WTC11 (cell line): ENCODE results near the gene ZDHHC14. TPM values are rescaled to one million over a fixed set of nuclear protein-coding genes. Genes with fewer than 3 reads are reported as not detected.

ENCODE experiments used
- ATAC-seq: fragments of 200-7000 bp; cut with Tn5 transposase; 2 replicates; pipeline ENCODE4 v1.10.0; 2021; ENCODE audit warnings: mild to moderate bottlenecking, moderate library complexity
- CTCF ChIA-PET: fragments of 300-600 bp; sonication (Branson Sonifier 250); formaldehyde crosslinking; loops from one replicate; lab custom pipeline; 2021; ENCODE audit warnings: antibody characterized with exemption; lab: Charles Lee
- POLR2A ChIA-PET: fragments of 350-600 bp; sonication (Branson Sonifier 250); formaldehyde crosslinking; loops from one replicate; lab custom pipeline; 2021; ENCODE audit warnings: antibody characterized with exemption; lab: Charles Lee
- DNase-seq: peaks from one replicate; pipeline ENCODE4 v3.0.0; 2021; ENCODE audit warnings: low spot score
- H3K27ac Mint-ChIP-seq: 2 replicates; pipeline ENCODE4 v1.8.0; 2021; ENCODE audit warnings: mixed read lengths
- H3K27me3 Mint-ChIP-seq: 2 replicates; pipeline ENCODE4 v1.8.0; 2021; ENCODE audit warnings: low read depth, mild to moderate bottlenecking, moderate library complexity, mixed read lengths
- H3K36me3 Mint-ChIP-seq: 2 replicates; pipeline ENCODE4 v1.8.0; 2021; ENCODE audit warnings: mixed read lengths
- H3K4me1 Mint-ChIP-seq: 2 replicates; pipeline ENCODE4 v1.8.0; 2022; ENCODE audit warnings: mixed read lengths
- H3K4me3 Mint-ChIP-seq: 2 replicates; pipeline ENCODE4 v1.8.0; 2021; ENCODE audit warnings: mild to moderate bottlenecking, moderate library complexity, mixed read lengths
- H3K9me3 Mint-ChIP-seq: 2 replicates; pipeline ENCODE4 v1.8.0; 2021; ENCODE audit warnings: mixed read lengths
- CREB1 ChIP-seq: sonication (generic); formaldehyde crosslinking; IDR thresholded peaks from 2 replicates; pipeline ENCODE4 v1.8.0; 2023; ENCODE audit warnings: mild to moderate bottlenecking, missing genetic modification reagents
- CREM ChIP-seq: sonication (generic); formaldehyde crosslinking; IDR thresholded peaks from 2 replicates; pipeline ENCODE4 v1.8.1; 2022; ENCODE audit warnings: mild to moderate bottlenecking, missing genetic modification reagents, moderate library complexity
- GTF2I ChIP-seq: fragments of 250-450 bp; sonication (Bioruptor Pico); conservative IDR thresholded peaks from 2 replicates; pipeline ENCODE4 v1.4.0; 2021; ENCODE audit warnings: mild to moderate bottlenecking
- IRF2 ChIP-seq: sonication (generic); formaldehyde crosslinking; IDR thresholded peaks from 2 replicates; pipeline ENCODE4 v1.8.0; 2022; ENCODE audit warnings: low read depth, missing genetic modification reagents, borderline replicate concordance
- NFE2L1 ChIP-seq: sonication (generic); formaldehyde crosslinking; IDR thresholded peaks from 2 replicates; pipeline ENCODE4 v1.8.1; 2023; ENCODE audit warnings: missing genetic modification reagents
- SMAD4 ChIP-seq: sonication (generic); formaldehyde crosslinking; IDR thresholded peaks from 2 replicates; pipeline ENCODE4 v1.8.0; 2022; ENCODE audit warnings: mild to moderate bottlenecking, missing genetic modification reagents
- SP1 ChIP-seq: sonication (generic); formaldehyde crosslinking; conservative IDR thresholded peaks from 2 replicates; pipeline ENCODE4 v1.8.1; 2022; ENCODE audit warnings: missing genetic modification reagents
- TCF7 ChIP-seq: sonication (generic); formaldehyde crosslinking; IDR thresholded peaks from 2 replicates; pipeline ENCODE4 v1.8.0; 2022; ENCODE audit warnings: mild to moderate bottlenecking, low read depth, missing genetic modification reagents, moderate library complexity
- TP53 ChIP-seq: sonication (generic); formaldehyde crosslinking; IDR thresholded peaks from 2 replicates; pipeline ENCODE4 v1.8.1; 2023; ENCODE audit warnings: mild to moderate bottlenecking, missing genetic modification reagents
- ZNF138 ChIP-seq: sonication (generic); formaldehyde crosslinking; conservative IDR thresholded peaks from 2 replicates; pipeline ENCODE4 v1.8.1; 2022; ENCODE audit warnings: mild to moderate bottlenecking, moderate library complexity, missing genetic modification reagents
- ZNF219 ChIP-seq: sonication (generic); formaldehyde crosslinking; IDR thresholded peaks from 2 replicates; pipeline ENCODE4 v1.8.0; 2023; ENCODE audit warnings: missing genetic modification reagents, mild to moderate bottlenecking, borderline replicate concordance
- total RNA-seq: library from RNA; stranded (reverse); gene quantifications from 3 replicates; pipeline ENCODE4 v1.2.3, GENCODE V29; 2021
- TF ChIP-seq, protein P1 (sequence below): sonication (generic); formaldehyde crosslinking; IDR thresholded peaks from 2 replicates; pipeline ENCODE4 v1.8.1; 2022; ENCODE audit warnings: low read depth, mild to moderate bottlenecking, moderate library complexity, missing genetic modification reagents, borderline replicate concordance
- TF ChIP-seq, protein P2 (sequence below): sonication (generic); formaldehyde crosslinking; IDR thresholded peaks from 2 replicates; pipeline ENCODE4 v1.8.1; 2022; ENCODE audit warnings: low read depth, missing genetic modification reagents, borderline replicate concordance
- TF ChIP-seq, protein P3 (sequence below): fragments of 250-450 bp; sonication (Bioruptor Pico); IDR thresholded peaks from 2 replicates; pipeline ENCODE4 v1.9.0; 2021; ENCODE audit warnings: mild to moderate bottlenecking
- TF ChIP-seq, protein P4 (sequence below): sonication (generic); formaldehyde crosslinking; IDR thresholded peaks from 2 replicates; pipeline ENCODE4 v1.8.1; 2022; ENCODE audit warnings: missing genetic modification reagents, borderline replicate concordance
- TF ChIP-seq, protein P5 (sequence below): fragments of 250-450 bp; sonication (Bioruptor Pico); IDR thresholded peaks from 2 replicates; pipeline ENCODE4 v2.1.2; 2022; ENCODE audit warnings: mild to moderate bottlenecking, moderate library complexity
- TF ChIP-seq, protein P6 (sequence below): sonication (generic); formaldehyde crosslinking; IDR thresholded peaks from 2 replicates; pipeline ENCODE4 v1.8.1; 2023; ENCODE audit warnings: mild to moderate bottlenecking, moderate library complexity, missing genetic modification reagents
- TF ChIP-seq, protein P7 (sequence below): fragments of 250-450 bp; sonication (Bioruptor Pico); IDR thresholded peaks from 2 replicates; pipeline ENCODE4 v1.9.0; 2021; ENCODE audit warnings: mild to moderate bottlenecking
- TF ChIP-seq, protein P8 (sequence below): sonication (generic); formaldehyde crosslinking; IDR thresholded peaks from 2 replicates; pipeline ENCODE4 v1.8.1; 2022; ENCODE audit warnings: mild to moderate bottlenecking, missing genetic modification reagents, moderate library complexity, borderline replicate concordance
- TF ChIP-seq, protein P9 (sequence below): sonication (generic); formaldehyde crosslinking; IDR thresholded peaks from 2 replicates; pipeline ENCODE4 v1.8.0; 2022; ENCODE audit warnings: missing genetic modification reagents

Gene ZDHHC14
- total RNA-seq, 1 experiment from 2014 or later: 6.6 TPM

DNA sequence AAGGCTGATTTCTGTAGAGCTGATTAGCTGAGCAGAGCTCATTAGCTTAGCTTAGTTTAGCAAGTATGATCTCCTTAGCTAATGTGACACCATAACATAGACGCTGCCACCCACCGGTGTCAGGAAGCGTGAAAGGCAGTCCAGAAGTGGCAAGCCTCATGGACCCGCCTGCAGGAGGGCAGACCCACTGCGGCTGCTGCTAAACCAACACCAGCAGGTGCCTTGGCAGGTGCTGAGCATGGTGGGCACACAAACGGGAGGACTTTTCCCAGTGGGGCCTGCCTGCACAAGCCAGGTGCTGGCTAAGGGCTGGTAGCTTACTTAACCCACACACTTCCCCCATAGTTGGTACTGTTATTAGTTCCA, 22.7 kb downstream of the ZDHHC14 start (continued):
- TF ChIP-seq, protein P1, sequence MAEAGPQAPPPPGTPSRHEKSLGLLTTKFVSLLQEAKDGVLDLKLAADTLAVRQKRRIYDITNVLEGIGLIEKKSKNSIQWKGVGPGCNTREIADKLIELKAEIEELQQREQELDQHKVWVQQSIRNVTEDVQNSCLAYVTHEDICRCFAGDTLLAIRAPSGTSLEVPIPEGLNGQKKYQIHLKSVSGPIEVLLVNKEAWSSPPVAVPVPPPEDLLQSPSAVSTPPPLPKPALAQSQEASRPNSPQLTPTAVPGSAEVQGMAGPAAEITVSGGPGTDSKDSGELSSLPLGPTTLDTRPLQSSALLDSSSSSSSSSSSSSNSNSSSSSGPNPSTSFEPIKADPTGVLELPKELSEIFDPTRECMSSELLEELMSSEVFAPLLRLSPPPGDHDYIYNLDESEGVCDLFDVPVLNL (CRISPR knock-in tag): no peak
- no peak for TF ChIP-seq ZNF138 (CRISPR knock-in tag)
- no peak for TF ChIP-seq TCF7
- TF ChIP-seq, protein P2, sequence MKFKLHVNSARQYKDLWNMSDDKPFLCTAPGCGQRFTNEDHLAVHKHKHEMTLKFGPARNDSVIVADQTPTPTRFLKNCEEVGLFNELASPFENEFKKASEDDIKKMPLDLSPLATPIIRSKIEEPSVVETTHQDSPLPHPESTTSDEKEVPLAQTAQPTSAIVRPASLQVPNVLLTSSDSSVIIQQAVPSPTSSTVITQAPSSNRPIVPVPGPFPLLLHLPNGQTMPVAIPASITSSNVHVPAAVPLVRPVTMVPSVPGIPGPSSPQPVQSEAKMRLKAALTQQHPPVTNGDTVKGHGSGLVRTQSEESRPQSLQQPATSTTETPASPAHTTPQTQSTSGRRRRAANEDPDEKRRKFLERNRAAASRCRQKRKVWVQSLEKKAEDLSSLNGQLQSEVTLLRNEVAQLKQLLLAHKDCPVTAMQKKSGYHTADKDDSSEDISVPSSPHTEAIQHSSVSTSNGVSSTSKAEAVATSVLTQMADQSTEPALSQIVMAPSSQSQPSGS (CRISPR knock-in tag): no peak
- TF ChIP-seq IRF2: no peak
- TF ChIP-seq SP1 (CRISPR knock-in tag): no peak
- TF ChIP-seq, protein P3, sequence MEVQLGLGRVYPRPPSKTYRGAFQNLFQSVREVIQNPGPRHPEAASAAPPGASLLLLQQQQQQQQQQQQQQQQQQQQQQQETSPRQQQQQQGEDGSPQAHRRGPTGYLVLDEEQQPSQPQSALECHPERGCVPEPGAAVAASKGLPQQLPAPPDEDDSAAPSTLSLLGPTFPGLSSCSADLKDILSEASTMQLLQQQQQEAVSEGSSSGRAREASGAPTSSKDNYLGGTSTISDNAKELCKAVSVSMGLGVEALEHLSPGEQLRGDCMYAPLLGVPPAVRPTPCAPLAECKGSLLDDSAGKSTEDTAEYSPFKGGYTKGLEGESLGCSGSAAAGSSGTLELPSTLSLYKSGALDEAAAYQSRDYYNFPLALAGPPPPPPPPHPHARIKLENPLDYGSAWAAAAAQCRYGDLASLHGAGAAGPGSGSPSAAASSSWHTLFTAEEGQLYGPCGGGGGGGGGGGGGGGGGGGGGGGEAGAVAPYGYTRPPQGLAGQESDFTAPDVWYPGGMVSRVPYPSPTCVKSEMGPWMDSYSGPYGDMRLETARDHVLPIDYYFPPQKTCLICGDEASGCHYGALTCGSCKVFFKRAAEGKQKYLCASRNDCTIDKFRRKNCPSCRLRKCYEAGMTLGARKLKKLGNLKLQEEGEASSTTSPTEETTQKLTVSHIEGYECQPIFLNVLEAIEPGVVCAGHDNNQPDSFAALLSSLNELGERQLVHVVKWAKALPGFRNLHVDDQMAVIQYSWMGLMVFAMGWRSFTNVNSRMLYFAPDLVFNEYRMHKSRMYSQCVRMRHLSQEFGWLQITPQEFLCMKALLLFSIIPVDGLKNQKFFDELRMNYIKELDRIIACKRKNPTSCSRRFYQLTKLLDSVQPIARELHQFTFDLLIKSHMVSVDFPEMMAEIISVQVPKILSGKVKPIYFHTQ: no peak
- TF ChIP-seq TP53: no peak
- TF ChIP-seq, protein P4, sequence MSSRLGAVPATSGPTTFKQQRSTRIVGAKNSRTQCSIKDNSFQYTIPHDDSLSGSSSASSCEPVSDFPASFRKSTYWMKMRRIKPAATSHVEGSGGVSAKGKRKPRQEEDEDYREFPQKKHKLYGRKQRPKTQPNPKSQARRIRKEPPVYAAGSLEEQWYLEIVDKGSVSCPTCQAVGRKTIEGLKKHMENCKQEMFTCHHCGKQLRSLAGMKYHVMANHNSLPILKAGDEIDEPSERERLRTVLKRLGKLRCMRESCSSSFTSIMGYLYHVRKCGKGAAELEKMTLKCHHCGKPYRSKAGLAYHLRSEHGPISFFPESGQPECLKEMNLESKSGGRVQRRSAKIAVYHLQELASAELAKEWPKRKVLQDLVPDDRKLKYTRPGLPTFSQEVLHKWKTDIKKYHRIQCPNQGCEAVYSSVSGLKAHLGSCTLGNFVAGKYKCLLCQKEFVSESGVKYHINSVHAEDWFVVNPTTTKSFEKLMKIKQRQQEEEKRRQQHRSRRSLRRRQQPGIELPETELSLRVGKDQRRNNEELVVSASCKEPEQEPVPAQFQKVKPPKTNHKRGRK: no peak
- TF ChIP-seq, protein P5, sequence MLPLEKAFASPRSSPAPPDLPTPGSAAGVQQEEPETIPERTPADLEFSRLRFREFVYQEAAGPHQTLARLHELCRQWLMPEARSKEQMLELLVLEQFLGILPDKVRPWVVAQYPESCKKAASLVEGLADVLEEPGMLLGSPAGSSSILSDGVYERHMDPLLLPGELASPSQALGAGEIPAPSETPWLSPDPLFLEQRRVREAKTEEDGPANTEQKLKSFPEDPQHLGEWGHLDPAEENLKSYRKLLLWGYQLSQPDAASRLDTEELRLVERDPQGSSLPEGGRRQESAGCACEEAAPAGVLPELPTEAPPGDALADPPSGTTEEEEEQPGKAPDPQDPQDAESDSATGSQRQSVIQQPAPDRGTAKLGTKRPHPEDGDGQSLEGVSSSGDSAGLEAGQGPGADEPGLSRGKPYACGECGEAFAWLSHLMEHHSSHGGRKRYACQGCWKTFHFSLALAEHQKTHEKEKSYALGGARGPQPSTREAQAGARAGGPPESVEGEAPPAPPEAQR (CRISPR knock-in tag): no peak
- no peak for TF ChIP-seq SMAD4
- TF ChIP-seq ZNF219 (CRISPR knock-in tag): no peak

DNA sequence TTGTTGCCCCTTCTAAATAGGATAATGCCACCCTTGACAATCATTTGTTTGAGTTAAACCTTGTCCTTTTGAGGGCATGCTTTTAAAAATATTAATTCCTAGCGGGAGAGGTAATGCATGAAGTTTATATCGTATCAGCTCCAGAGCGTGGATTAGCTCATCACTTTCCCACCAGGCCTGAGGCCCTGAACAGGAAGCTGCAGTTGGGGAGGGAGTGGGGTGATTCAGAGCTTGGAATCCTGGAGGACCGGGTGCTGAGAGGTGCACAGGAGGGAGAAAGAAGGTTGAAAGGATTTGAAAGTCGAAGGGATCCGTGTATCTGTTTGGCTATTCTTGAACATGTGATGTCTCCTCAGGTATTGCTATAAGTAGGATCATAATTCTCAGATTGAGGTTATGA, 25.0 kb downstream of the ZDHHC14 start:
- CTCF ChIA-PET: interaction anchor here (1.6 kb wide), 1 partner anchor 82 kb away, joined by 5 read pairs; the partner anchor contains the start of gene TMEM242
- DNase-seq (no peak), ATAC-seq (peak; percentile 46)
- H3K4me3 Mint-ChIP-seq: no peak overlapping the region
- peak overlapping the region; percentile 86 for H3K27ac Mint-ChIP-seq
- peaks cover 53% of the 10 kb centered on the region for H3K4me1 Mint-ChIP-seq
- no peaks in the 10 kb centered on the region for H3K27me3 Mint-ChIP-seq
- POLR2A ChIA-PET: no interaction called here
- peaks cover 18% of the 10 kb centered on the region; the same call in 1 of the 2 replicates for H3K9me3 Mint-ChIP-seq
- peaks cover 5% of the 10 kb centered on the region for H3K36me3 Mint-ChIP-seq
- no peak for TF ChIP-seq CREB1 (CRISPR knock-in tag)
- TF ChIP-seq, protein P6, sequence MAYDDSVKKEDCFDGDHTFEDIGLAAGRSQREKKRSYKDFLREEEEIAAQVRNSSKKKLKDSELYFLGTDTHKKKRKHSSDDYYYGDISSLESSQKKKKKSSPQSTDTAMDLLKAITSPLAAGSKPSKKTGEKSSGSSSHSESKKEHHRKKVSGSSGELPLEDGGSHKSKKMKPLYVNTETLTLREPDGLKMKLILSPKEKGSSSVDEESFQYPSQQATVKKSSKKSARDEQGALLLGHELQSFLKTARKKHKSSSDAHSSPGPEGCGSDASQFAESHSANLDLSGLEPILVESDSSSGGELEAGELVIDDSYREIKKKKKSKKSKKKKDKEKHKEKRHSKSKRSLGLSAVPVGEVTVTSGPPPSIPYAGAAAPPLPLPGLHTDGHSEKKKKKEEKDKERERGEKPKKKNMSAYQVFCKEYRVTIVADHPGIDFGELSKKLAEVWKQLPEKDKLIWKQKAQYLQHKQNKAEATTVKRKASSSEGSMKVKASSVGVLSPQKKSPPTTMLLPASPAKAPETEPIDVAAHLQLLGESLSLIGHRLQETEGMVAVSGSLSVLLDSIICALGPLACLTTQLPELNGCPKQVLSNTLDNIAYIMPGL (CRISPR knock-in tag): no peak
- TF ChIP-seq, protein P7, sequence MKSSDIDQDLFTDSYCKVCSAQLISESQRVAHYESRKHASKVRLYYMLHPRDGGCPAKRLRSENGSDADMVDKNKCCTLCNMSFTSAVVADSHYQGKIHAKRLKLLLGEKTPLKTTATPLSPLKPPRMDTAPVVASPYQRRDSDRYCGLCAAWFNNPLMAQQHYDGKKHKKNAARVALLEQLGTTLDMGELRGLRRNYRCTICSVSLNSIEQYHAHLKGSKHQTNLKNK: no peak
- TF ChIP-seq CREM (CRISPR knock-in tag): no peak
- TF ChIP-seq NFE2L1 (CRISPR knock-in tag): no peak
- TF ChIP-seq, protein P8, sequence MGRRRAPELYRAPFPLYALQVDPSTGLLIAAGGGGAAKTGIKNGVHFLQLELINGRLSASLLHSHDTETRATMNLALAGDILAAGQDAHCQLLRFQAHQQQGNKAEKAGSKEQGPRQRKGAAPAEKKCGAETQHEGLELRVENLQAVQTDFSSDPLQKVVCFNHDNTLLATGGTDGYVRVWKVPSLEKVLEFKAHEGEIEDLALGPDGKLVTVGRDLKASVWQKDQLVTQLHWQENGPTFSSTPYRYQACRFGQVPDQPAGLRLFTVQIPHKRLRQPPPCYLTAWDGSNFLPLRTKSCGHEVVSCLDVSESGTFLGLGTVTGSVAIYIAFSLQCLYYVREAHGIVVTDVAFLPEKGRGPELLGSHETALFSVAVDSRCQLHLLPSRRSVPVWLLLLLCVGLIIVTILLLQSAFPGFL (CRISPR knock-in tag): no peak
- TF ChIP-seq GTF2I (CRISPR knock-in tag): no peak
- TF ChIP-seq, protein P9, sequence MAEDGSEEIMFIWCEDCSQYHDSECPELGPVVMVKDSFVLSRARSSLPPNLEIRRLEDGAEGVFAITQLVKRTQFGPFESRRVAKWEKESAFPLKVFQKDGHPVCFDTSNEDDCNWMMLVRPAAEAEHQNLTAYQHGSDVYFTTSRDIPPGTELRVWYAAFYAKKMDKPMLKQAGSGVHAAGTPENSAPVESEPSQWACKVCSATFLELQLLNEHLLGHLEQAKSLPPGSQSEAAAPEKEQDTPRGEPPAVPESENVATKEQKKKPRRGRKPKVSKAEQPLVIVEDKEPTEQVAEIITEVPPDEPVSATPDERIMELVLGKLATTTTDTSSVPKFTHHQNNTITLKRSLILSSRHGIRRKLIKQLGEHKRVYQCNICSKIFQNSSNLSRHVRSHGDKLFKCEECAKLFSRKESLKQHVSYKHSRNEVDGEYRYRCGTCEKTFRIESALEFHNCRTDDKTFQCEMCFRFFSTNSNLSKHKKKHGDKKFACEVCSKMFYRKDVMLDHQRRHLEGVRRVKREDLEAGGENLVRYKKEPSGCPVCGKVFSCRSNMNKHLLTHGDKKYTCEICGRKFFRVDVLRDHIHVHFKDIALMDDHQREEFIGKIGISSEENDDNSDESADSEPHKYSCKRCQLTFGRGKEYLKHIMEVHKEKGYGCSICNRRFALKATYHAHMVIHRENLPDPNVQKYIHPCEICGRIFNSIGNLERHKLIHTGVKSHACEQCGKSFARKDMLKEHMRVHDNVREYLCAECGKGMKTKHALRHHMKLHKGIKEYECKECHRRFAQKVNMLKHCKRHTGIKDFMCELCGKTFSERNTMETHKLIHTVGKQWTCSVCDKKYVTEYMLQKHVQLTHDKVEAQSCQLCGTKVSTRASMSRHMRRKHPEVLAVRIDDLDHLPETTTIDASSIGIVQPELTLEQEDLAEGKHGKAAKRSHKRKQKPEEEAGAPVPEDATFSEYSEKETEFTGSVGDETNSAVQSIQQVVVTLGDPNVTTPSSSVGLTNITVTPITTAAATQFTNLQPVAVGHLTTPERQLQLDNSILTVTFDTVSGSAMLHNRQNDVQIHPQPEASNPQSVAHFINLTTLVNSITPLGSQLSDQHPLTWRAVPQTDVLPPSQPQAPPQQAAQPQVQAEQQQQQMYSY (CRISPR knock-in tag): no peak
- TF ChIP-seq TCF7: no peak
